Transverse colon (tissue), 4 donors: Measurements from ENCODE around the gene CD52.

ENCODE experiments used
- POLR2AphosphoS5 ChIP-seq, 3 donors: sonication (generic); formaldehyde crosslinking; IDR thresholded peaks; one replicate each; pipeline ENCODE4 v1.6.1; 2016; ENCODE audit warnings: antibody characterized with exemption in 3 of 3
- TF ChIP-seq, protein P1 (sequence below), 5 experiments: fragments of 200-600 bp in 3 of 5; fragments of 450-650 bp in 2 of 5; sonication (generic) in 3 of 5; IDR thresholded peaks; 1 replicate in 2 of 5; 2 replicates in 3 of 5; pipeline ENCODE4 v1.5.1; 2016 to 2017; ENCODE audit warnings: antibody characterized with exemption in 5 of 5, inconsistent platforms in 3 of 5, mild to moderate bottlenecking in 2 of 5, moderate library complexity in 1 of 5

DNA sequence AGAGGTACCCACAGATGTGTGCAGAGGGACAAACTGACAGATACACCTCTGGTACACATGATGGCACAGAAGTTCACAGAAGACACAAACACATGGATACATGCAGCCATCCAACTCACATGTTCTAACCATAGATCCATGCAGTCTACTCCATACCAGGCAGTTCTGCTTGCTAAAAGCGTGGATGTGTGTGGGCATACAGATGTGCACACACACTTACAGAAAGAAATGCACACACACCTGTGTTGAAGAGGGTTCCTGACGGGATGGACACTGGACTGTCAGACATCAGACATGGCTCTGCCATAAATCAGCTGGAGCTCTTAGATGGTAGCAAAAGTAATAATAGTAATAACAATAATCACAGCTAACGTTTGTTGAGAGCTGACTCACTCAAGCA is 6.8 kb downstream of the CD52 start:
- TF ChIP-seq, protein P1, sequence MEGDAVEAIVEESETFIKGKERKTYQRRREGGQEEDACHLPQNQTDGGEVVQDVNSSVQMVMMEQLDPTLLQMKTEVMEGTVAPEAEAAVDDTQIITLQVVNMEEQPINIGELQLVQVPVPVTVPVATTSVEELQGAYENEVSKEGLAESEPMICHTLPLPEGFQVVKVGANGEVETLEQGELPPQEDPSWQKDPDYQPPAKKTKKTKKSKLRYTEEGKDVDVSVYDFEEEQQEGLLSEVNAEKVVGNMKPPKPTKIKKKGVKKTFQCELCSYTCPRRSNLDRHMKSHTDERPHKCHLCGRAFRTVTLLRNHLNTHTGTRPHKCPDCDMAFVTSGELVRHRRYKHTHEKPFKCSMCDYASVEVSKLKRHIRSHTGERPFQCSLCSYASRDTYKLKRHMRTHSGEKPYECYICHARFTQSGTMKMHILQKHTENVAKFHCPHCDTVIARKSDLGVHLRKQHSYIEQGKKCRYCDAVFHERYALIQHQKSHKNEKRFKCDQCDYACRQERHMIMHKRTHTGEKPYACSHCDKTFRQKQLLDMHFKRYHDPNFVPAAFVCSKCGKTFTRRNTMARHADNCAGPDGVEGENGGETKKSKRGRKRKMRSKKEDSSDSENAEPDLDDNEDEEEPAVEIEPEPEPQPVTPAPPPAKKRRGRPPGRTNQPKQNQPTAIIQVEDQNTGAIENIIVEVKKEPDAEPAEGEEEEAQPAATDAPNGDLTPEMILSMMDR (IDR thresholded peaks at IDR 0.05), result no peak
- no peak for TF ChIP-seq POLR2AphosphoS5 (IDR thresholded peaks at IDR 0.05)
